ENCODE measurements around the gene CNOT1. TPM values are rescaled to one million over a fixed set of nuclear protein-coding genes. Genes with fewer than 3 reads are reported as not detected.

Gene CNOT1
- polyA plus RNA-seq, 1 donor from 2014 or later = 66.2 TPM

DNA sequence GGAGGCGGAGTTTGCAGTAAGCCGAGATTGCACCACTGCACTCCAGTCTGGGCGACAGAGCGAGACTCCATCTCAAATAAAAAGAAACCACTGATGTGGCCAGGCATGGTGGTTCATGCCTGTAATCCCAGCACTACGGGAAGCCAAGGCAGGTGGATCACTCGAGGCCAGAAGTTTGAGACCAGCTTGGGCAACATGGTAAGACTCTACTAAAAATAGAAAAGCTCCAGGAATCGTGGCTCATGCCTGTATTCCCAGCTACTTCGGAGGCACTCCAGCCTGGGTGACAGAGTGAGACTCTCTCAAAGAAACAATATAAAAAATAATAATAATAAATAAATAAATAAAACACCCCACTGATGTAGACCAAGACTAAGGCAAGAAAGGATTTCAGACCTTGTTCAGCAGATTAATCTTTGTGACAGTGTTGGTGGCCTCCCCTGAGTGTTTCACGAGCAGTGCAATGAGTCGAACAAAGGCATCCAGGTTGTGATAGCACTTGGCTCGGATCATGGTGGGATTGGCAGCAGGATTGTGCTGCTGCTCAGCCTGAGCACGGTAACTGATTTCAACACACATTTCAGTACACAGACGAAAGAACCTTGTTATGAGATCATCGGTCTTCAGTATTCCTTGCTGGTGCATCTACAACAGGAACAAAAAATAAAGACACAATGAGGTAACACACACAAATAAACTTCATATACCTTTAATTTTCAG, 95.7 kb downstream of the CNOT1 start:
- Histone ChIP-seq H3F3A (ENCODE audit: insufficient read depth, low read length, poor library complexity, severe bottlenecking) (no peaks in the 10 kb centered on the region), H2AFZ (ENCODE audit: low read depth, low read length) (no peak overlapping the region), H3K4me3 (ENCODE audit: low read length) (no peak overlapping the region), H3K79me2 (replicated peaks; ENCODE audit: insufficient read depth, low read length) (no peaks in the 10 kb centered on the region), H3K27me3 (ENCODE audit: insufficient read depth, low read depth, low read length) (no peaks in the 10 kb centered on the region), H3K4me2 (ENCODE audit: low read length) (no peak overlapping the region), H4K20me1 (ENCODE audit: insufficient read depth) (no peaks in the 10 kb centered on the region), H3K9ac (ENCODE audit: low read length) (no peak overlapping the region), H3K9me2 (ENCODE audit: insufficient read depth, low read length) (no peaks in the 10 kb centered on the region), H3K27ac (ENCODE audit: low read length) (no peak overlapping the region), H3K9me3 (ENCODE audit: low read length) (no peaks in the 10 kb centered on the region), H3K36me3 (ENCODE audit: insufficient read depth, low read length) (peaks cover 14% of the 10 kb centered on the region)
- TF ChIP-seq, protein P1, sequence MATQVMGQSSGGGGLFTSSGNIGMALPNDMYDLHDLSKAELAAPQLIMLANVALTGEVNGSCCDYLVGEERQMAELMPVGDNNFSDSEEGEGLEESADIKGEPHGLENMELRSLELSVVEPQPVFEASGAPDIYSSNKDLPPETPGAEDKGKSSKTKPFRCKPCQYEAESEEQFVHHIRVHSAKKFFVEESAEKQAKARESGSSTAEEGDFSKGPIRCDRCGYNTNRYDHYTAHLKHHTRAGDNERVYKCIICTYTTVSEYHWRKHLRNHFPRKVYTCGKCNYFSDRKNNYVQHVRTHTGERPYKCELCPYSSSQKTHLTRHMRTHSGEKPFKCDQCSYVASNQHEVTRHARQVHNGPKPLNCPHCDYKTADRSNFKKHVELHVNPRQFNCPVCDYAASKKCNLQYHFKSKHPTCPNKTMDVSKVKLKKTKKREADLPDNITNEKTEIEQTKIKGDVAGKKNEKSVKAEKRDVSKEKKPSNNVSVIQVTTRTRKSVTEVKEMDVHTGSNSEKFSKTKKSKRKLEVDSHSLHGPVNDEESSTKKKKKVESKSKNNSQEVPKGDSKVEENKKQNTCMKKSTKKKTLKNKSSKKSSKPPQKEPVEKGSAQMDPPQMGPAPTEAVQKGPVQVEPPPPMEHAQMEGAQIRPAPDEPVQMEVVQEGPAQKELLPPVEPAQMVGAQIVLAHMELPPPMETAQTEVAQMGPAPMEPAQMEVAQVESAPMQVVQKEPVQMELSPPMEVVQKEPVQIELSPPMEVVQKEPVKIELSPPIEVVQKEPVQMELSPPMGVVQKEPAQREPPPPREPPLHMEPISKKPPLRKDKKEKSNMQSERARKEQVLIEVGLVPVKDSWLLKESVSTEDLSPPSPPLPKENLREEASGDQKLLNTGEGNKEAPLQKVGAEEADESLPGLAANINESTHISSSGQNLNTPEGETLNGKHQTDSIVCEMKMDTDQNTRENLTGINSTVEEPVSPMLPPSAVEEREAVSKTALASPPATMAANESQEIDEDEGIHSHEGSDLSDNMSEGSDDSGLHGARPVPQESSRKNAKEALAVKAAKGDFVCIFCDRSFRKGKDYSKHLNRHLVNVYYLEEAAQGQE (IDR thresholded peaks at IDR 0.05; ENCODE audit: borderline replicate concordance) = no peak
- TF ChIP-seq EP300 (conservative IDR thresholded peaks at IDR 0.05; ENCODE audit: poor library complexity, severe bottlenecking) (no peak), EZH2 (IDR thresholded peaks at IDR 0.05; ENCODE audit: borderline replicate concordance, insufficient read depth, low read length, poor library complexity, severe bottlenecking) (no peak), RAD21 (conservative IDR thresholded peaks at IDR 0.05) (no peak)

DNA sequence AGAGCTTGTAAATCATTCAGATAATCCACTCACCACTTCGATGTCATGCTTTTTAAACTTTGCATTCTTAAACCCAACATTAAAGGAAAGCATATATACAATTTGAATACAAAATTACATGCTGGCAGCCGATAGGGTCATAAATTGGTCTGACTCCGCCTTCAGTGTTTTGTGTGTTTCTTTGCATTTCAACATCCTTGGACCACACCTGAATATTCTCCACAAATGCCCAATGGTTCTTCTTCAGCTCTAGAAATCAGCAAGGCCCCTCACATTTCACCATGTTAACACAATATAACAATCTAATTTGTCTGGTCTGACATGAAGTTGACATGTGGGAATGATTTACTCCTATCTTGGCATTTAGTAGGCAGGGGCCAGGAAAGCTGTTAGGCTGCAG, 97.2 kb downstream of the CNOT1 start:
- H3K27me3 ChIP-seq (ENCODE audit: insufficient read depth, low read depth, low read length) = no peaks in the 10 kb centered on the region
- no peak overlapping the region for H3K4me3 ChIP-seq (ENCODE audit: low read length)
- no peak overlapping the region for H2AFZ ChIP-seq (ENCODE audit: low read depth, low read length)
- no peaks in the 10 kb centered on the region for H3K9me3 ChIP-seq (ENCODE audit: low read length)
- no peaks in the 10 kb centered on the region for H3F3A ChIP-seq (ENCODE audit: insufficient read depth, low read length, poor library complexity, severe bottlenecking)
- no peaks in the 10 kb centered on the region for H3K79me2 ChIP-seq (replicated peaks; ENCODE audit: insufficient read depth, low read length)
- H3K27ac ChIP-seq (ENCODE audit: low read length) = no peak overlapping the region
- TF ChIP-seq, protein P1 (IDR thresholded peaks at IDR 0.05; ENCODE audit: borderline replicate concordance) = no peak
- no peak for TF ChIP-seq RAD21 (conservative IDR thresholded peaks at IDR 0.05)
- no peak for TF ChIP-seq TAF1 (IDR thresholded peaks at IDR 0.05; ENCODE audit: low read depth)
- no peak for TF ChIP-seq EZH2 (IDR thresholded peaks at IDR 0.05; ENCODE audit: borderline replicate concordance, insufficient read depth, low read length, poor library complexity, severe bottlenecking)
- TF ChIP-seq SMC3 (conservative IDR thresholded peaks at IDR 0.05; ENCODE audit: poor library complexity) = no peak
- no peak for TF ChIP-seq MXI1 (conservative IDR thresholded peaks at IDR 0.05; ENCODE audit: poor library complexity, severe bottlenecking)
- no peak for TF ChIP-seq POLR2AphosphoS5 (IDR thresholded peaks at IDR 0.05)
- H3K4me2 ChIP-seq (ENCODE audit: low read length) = no peak overlapping the region
- peaks cover 20% of the 10 kb centered on the region for H3K36me3 ChIP-seq (ENCODE audit: insufficient read depth, low read length)
- H3K9me2 ChIP-seq (ENCODE audit: insufficient read depth, low read length) = no peaks in the 10 kb centered on the region
- H3K9ac ChIP-seq (ENCODE audit: low read length) = no peak overlapping the region
- H4K20me1 ChIP-seq (ENCODE audit: insufficient read depth) = no peaks in the 10 kb centered on the region
